ENCODE measurements around the gene C15orf62.
A peak's percentile ranks its signal among the peaks of the same experiment; 100 is the strongest.

Gene C15orf62

DNA sequence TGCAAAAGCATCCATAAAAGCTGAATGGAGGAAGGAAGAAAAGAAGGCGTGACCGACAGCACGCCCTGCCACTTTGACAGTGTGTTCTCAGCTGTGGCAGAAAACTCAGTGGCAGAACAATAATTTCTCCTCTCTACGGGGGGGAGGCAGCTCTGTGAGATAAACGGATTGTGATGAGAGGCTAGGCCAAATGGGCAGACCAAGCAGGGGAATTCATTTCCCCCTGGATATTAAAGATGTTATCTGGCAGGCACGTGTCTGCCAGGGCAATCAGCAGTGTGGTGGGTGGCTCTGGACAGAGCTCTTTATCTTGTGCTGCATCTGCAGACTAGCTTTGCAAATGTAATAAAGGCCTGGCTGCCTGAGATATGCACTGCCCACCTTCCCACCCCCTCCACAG is 12.8 kb upstream of the C15orf62 start:
- DNase-seq = no peak

DNA sequence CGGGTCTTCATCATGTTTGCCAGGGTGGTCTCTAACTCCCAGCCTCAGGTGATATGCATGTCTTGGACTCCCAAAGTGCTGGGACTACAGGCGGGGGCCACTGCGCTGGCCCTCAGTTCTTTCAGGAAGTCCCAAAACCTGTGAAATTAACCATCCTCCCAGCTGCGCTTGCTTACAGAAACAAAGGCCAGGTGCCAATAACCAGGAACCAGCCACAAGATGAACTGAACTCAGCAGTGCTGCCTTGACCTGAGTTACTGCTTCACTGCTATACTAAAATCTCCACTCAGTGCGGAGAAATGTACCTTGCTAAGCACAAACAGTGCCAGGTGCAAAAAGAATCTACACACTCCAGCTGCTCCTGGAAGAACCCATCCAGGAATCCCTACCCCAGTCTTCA is 9.8 kb upstream of the C15orf62 start:
- DNase-seq = no peak

DNA sequence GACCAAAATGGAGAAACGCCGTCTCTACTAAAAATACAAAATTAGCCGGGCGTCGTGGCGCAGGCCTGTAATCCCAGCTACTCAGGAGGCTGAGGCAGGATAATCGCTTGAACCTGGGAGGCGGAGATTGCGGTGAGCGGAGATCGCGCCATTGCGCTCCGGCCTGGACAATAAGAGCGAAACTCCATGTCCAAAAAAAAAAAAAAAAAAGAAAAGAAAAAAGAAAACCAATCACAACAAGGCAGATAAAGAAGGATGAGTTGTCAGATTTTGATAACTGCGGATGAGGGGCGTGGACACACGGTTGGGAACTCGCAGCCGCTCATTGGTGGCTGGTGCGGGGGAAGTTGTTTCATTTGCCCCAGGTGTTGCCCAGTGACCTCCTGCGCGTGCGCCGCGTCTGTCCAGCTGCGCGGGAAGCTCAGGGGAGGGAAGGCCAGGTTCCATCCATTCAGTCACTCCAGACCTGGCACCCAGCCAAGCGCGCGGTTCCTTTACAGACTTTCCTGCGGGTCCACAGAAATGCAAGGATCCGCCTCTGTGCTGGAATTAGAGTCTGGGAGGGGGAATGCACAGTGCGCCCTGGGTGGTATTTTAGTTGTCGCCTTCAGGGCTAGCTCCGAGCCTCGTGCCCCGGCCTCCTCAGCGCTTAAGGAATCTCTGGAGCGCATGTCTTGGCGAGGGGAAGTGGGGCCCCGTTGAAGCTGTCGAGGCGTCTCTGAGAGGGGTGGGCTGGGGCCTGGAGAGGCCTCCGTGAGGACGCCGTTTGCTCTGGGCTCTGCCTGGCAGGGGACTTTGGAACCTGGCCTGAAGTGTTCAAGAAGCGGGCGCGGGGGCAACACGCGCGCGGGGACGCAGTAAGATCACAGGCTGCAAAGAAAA is 6.6 kb upstream of the C15orf62 start:
- no peak for DNase-seq

DNA sequence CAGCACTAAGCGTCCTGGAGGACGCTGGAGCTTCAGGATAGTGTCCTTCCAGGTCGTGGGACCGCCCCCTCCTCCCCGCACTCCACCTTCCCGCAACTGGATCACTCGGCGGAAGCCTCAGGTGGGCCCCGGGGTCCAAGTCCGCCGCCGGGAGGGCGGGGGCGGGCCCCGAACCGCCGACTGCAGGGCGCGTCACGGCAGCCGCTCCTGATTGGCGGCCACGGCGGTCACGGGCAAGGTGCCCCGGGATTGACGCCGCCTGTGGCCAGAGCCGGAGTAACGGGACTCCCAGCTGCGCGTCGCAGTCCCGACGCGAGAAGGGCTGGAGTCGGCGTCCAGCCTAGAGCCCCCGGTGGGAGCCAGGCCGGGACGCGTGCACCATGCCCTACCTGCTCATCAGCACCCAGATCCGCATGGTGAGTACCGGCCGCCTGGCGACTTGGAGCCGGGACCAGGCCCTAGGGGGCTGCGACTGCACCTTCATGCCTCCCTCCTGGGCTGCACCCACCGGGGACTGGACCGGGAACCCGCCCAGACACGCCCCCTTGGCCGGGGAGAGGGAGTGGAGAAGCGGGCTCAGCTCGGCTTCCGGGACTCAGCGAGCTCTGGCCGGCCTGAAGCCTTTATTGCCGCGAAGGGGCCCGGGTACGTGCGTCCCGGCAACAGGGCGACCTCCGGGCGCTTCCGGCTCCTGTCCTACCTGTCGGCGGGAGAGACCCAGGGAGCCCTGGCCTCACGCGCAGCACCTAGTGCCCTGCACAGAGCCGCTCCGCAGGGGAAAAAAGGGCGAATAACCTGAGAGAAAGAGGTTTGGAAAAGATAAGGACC is 5.8 kb upstream of the C15orf62 start, which contains the start of gene GCHFR:
Gene GCHFR (plus strand): TSS at position 268 of the 828 bp plus-strand sequence. CDS start 113 bp downstream, at position 381.
- peak; percentile 63 for DNase-seq

DNA sequence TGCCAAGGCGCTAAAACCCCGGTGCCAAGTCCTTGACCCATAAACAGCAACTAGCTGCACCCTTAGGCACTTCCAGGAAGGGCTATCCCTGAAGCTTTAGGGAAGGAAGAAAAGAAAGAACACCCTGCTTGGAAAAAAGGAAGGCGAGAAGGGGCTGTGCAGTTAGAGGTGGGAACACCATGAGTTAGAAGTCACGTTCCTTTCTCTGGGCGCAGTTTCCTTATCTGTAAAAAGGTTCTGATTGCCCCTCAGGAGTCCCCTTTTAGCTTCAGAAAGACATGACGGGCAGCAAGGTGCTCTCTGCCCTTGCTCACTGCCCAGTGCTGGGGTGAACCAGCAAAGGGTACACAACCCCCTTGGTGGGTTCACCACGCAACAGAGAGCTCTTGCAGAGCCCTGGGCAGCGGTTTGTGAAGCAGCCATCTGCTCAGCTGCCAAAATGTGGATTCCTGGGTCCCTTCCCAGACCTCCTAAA is 5.1 kb upstream of the C15orf62 start:
- DNase-seq = no peak

DNA sequence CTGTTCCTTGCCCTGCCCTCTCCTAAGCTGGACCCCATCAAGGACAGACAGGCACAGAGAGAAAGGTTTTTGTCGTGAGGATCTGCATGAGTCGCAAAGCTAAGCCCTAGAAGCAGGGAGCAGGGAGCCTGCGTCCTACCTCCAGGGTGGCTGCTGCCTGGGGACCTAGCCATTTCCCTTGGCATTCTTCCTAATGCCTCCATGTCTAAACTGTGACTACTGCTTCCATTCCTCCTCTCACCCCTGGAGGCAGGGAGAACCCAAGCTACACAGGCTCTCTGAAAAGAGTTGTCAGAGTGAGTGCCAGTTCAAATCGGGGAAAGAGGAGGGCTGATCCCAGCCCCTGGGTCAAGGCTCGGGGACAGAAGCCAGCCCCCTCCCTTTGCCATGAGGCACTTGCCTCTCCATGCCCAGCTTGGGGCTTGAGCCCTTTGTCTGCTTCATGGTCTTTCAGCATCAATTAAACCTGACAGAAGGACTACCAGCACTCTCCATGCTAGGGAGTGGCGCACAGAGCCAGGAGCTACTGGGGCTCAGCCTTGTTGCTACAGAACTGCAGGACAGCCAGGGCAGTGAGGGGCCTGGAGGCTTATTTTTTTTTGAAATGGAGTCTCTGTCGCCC is 3.5 kb upstream of the C15orf62 start:
- DNase-seq = no peak

DNA sequence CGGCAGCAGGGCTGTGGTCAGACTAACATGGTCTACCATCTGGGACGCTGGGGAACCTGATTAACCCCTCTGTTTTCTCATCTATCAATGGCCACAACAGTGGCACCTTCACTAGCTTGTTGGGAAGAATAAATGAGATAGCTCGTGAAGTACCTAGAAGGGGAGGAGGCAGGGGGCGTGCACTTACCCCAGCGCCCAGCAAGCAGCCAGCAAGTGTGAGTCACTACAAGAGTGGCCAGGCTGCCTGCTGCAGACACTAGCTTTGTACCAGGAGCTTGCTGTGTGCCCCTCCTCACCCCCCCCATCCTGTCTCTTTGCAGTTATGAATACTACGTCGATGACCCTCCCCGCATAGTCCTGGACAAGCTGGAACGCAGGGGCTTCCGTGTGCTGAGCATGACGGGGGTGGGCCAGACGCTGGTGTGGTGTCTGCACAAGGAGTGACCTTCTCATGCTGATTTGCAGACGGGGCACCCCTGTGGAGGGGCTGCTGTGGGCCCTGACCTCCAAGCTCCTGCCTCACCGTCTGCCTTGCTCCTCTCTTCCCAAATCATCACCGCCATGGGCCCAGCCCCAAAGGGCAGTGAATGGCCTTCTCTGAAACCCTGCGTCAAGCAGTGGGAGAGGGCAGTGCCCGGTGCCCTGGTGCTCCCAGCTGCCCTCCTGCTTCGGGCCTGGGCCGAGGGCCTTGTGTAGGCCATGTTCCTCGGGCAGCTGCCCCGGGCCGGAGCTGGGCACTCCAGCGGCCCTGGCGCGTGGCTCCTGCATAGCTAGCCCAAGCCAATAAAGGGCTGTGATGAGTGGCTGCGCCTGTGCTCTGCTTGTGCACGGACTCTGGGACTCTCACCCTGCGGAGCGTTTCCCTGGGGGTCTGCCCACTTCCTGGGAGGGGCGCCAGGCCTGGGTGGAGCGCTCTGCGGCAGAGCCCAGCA is 2.6 kb upstream of the C15orf62 start:
- DNase-seq = no peak

DNA sequence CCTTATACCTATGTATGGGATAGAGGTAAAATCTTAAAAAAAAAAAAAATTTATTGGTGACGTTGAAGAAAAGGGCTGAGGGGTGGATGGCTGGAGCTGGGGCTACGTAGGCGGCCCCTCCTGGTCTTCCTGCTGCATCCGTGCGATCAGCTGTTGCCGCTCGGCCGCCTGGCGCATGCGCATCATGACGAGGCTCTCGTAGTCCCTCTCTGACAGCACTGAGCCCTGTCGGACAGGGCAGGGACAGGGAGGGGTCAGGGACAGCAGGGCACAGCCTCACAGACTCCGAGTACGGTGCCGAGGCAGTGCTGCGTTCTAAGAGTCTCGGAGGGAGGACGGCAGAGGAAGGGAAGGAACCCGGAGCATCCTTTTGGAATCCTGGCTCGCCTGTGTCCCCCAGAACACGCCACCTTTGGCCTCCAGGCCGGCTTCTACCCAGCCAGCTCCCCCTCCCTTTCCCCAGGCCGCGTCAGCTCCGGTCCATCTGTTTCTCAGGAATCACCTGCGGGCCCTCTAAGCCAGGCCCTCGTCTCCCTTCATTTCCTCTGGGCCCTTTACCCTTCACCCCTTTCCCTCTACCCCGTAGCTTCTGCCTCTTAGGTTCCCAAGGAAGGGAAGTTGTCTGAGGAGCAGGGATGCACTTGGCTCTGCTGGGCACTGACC is 1.8 kb upstream of the C15orf62 start:
- DNase-seq = no peak

DNA sequence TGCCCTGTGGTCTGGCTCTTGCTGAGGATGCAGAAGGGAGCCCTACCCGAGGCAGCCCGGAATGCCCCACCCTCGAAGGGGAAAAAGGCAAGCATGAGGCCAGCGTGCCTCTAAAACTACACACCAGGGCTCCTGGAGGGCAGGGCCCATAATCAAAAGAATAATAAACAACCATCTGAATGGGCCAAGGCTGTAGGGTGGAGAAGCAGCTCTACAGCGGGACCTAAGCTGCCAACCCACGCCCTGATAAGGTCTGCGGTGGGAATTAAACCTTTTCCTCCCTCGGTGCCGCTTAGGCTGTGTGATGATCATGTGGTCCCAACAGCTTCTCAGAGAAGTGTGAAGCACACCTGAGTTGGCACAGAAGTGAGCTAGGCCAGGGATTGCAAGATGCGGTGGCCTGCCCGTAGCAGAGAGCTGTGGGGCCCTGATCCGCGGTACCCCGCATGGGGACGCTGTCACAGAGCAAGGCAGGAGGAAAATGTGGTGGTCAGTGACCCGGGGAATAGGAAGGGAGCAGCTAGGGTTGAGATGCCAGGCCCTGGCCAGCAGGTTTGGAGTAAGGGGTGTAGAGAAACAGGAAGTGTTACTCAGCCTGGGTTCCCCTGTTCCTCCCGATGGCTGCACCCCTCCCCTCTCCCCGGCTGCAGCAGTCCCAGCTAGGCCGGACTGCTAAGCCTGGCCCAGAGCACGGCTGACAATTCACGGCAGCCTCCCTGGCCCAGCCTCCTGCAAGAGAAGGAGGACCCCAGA is 1.1 kb upstream of the C15orf62 start:
- no peak for DNase-seq

DNA sequence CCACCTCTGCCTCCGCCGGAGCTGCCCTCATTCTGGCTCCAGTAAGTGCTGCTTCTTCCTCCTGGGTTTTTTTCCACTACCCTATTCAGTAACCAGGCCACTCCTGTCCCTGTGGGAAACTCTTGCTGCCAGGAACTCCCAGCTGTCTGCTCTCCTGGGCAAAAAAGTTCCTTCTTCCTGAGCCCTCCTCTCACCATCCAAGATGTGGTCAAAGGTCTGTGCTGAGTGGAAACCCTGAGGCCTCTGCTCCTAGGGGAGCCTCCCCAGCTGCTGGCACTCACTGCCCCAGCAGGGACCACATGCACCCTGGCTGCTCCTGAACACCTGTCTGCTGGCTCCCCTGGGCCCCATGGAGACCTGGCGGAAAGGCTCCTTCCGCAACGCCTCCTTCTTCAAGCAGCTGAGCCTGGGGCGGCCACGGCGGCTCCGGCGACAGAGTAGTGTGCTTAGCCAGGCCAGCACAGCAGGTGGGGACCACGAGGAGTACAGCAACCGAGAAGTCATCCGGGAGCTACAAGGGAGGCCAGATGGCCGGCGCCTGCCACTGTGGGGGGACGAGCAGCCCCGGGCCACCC is 454 bp downstream of the C15orf62 start:
- DNase-seq = no peak

DNA sequence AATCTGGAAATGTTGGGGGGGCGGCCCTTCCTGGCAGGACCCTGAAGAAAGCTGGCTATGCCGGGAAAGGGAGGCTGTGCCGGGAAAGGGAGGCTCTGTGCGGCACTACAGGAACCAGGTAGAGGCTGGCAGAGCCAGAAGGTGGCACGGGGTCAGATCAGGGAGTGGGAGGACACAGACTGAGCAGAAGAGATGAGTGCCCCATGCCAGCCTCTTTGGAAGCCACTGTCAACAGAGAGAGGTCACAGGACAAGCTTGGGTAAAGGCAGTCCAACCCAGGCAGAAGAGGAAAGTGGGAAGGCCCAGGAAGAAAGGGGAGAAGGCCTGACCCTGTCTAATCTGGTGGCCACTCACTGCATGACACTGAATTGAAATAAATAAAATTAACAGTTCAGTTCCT is 1.5 kb downstream of the C15orf62 start:
- no peak for DNase-seq

DNA sequence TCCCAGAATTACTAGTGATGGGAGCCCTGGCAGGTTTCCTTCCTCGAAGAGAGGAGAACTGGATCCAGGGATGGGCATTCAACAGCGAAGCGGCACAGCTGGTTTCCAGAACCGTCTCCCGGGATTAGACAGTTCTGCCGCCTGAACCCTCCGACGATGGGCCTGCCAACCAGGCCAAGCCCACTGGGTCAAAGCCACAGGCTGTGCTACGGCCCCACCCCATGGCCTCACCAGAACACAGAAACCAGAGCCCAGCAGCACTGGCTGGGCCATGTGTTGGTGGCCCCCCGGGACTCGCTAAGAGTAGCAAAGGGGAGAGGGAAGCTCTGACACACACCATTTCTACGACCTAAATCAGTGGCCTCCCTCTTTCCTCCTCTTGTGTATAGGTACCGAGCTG is 2.2 kb downstream of the C15orf62 start:
- DNase-seq = no peak

DNA sequence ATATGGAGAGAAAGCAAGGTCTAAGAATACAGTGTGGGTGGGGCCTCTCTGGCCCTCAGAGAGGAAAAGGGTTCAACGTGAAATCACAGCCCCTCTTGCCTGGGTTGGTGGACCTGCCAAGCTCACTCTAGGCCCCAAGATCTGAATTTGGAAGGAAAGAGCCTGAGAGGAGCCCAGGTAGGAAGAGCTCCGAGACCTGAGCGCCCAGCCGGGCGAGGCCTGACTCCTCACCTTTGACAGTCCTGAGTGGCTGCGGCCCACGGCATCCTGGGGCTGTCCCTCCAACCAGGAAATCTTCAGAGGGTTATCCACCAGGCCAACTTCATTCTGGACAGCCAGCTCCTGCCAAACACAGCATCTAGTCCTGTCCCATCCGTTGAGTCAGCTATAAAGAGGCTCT is 3.7 kb downstream of the C15orf62 start:
- no peak for DNase-seq

DNA sequence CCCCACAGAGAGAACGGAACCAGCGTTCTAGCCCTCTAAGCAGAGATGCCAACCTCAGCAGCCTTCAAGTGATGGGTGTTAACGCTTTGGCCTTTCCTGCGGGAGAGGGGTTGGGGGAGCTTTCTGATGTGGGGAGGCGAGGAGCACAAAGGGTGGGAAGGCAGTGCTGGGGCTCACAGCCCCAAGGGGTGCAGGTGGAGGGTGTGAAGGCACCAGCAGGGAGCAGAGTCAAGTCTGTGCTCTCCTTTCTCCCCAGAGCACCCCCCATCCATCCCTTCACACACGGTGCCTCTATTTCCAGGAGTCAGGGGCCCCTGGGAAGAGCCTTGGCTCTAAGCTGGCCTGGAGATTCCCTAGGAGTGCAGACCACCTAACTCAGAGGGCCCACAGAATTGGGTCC is 4.1 kb downstream of the C15orf62 start:
- DNase-seq = no peak

DNA sequence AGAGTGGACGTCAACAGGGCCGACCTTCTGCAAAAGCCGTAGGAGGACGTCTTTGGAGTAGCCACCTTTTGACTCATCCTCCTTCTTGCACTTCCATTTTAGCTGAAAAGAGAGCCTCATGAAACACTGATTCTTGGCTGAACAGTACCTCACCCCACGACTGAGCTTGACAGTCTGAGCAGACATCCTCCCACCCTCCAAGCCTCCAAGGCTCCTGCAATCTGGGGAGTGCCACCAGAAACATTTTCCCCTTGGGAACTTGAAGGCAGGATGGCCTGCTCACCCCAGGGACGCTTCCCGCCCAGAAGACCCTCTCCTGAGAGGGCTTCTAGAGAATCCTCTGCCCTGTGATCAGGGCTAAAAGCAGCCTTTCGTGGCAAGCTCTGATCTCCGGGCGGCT is 5.2 kb downstream of the C15orf62 start:
- no peak for DNase-seq

DNA sequence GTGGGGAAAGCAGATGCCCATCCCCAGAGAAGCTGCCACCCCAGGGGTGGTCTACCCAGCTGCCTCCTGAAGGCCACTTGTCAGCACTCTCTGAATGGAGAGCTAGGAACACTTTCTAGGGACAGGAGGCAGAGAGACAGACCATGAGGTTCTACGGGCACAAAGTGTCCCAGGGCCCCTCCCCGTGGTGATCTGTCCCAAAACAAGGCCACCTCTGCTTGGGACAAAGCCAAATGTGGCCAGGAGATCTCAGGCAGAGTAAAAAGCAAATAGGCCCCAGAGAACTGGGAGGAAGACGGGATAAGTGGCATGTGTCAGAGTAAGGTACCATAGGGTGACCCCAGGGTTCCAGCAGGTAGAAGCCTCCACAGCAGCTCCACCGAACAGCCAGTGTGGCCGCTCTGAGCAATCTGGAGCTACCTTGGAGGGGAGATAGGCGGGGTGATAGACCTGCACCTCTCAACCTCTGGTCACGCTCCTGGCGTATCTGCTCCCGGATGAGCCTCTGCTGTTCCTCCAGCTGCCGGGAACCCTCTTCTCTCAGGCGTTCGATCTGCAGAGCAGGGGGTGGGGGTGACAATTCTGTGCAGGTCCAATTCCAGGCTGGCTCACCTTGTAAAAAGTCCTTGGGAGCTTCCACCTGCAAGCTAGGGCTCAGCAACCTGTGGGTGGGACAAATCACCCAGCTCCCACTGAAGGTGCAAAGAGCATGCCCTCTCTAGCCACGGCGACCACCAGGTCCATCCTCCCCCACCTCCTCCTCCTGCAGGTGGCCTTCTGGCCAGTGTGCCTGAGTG is 6.2 kb downstream of the C15orf62 start:
- DNase-seq = no peak

DNA sequence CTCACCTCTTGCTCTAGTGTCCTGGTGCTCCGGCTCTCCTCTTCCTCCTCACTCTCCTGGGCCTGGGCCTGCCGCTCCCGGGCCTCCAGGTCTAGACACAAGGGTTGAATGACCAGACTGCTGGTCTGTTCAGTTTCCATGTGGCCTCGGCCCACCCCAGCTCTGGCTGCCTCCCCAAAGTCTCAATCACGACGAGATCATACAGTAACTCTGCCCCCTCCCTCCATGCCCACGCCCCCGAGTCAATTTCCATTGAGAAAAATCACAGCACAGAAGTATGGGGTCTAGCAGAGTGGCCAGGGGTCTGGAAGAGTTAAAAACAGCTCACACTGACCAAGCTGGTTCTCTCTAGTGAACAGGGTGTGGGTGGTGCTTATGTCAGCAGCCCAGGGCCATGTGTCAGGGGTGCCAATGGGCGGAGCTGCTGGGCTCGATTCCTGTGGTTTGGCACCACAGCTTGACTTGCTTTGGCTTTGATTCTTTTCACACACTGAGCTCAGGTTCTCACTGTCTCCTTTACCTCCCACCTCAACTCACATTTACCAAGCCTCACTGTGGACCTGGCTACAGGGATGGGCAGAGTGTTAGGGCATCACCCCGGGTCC is 6.9 kb downstream of the C15orf62 start:
- peak; percentile 60 for DNase-seq

DNA sequence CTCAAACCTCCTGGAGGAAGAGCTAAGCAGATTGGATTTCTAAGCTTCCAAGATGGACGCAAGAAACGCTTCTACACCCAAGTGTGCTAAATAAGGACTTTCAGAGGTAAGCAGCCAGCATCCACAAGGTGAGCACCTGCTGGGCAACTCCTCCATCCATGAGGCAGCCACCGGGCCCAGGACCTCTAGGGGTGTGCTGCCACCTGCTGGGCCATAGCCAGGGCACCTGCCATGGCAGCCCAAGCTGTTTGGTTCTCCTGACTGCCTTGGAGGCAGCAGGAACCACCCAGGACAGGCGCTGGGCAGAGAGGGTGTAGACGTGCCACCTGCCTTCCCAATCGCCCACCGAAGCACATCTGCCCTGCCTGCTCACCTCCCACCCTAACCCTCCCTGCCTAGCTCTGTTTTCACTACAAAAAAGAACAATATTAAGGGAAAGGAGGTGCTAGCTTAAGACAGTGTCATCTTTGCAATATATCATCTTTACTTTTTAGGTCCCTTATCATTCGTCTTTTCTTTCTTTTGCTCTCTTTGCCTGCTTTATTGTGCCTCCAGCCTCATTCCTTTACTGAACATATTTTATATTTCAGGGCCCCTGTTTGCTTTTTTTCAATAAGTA is 12.9 kb downstream of the C15orf62 start:
- DNase-seq = peak; percentile 77

DNA sequence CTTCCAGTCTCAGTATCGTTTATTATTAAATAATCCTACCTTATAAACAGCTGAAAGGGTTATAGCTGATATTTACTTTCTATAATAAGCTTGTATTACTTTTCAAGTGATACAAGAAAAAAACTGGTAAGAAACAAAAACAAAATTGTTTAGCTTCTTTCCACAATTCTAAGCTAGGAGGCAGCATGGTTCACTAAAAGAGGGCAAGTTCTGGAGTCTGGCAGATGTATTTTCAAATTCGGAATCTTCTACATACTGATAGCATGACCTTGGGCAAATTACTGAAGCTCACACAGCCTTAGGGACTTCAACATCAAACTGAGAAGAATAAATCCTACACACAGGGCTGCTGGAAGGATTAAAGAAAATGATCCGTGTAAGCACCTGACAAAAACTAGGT is 15.4 kb downstream of the C15orf62 start:
- DNase-seq = no peak
